MM.1S (cell line): ENCODE measurements around the gene DYRK3.

Experiments
- EZH2phosphoT487 ChIP-seq: fragments of 300-600 bp; sonication (generic); IDR thresholded peaks from 2 replicates; pipeline ENCODE4 v1.6.1; 2018; ENCODE audit warnings: antibody characterized with exemption, low read length
- TF ChIP-seq, protein P1 (sequence below): fragments of 300-600 bp; sonication (generic); IDR thresholded peaks from 2 replicates; pipeline ENCODE4 v1.5.1; 2016; ENCODE audit warnings: antibody characterized with exemption, low read length, mixed read lengths

DNA sequence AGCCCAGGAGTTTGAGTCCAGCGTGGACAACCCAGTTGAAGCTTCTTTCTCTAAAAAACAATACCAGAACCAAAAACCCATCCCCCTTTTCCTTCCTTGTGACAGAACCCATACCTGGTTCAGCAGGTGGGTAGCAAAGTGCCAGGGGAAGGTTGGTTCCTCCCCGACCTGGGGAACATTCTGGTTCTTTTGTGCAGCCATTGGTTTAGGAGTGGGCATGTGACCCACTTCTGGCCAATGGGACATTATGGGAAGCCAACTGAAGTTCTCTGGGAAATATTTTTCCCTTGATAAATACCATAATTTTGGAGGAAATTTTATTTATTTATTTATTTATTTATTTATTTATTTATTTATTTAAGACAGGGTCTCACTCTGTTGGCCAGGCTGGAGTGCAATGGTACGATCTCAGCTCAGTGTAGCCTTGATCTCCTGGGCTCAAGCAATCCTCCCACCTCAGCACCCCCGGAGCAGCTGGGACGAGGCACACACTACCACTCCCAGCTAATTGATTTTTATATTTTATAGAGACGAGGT, 33.6 kb downstream of the DYRK3 start:
- TF ChIP-seq, protein P1, sequence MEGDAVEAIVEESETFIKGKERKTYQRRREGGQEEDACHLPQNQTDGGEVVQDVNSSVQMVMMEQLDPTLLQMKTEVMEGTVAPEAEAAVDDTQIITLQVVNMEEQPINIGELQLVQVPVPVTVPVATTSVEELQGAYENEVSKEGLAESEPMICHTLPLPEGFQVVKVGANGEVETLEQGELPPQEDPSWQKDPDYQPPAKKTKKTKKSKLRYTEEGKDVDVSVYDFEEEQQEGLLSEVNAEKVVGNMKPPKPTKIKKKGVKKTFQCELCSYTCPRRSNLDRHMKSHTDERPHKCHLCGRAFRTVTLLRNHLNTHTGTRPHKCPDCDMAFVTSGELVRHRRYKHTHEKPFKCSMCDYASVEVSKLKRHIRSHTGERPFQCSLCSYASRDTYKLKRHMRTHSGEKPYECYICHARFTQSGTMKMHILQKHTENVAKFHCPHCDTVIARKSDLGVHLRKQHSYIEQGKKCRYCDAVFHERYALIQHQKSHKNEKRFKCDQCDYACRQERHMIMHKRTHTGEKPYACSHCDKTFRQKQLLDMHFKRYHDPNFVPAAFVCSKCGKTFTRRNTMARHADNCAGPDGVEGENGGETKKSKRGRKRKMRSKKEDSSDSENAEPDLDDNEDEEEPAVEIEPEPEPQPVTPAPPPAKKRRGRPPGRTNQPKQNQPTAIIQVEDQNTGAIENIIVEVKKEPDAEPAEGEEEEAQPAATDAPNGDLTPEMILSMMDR = no peak
- no peak for TF ChIP-seq EZH2phosphoT487
